ENCODE measurements around the gene SIGMAR1. TPM values are rescaled to one million over a fixed set of nuclear protein-coding genes. Genes with fewer than 3 reads are reported as not detected.
A peak's percentile ranks its signal among the peaks of the same experiment; 100 is the strongest.

SIGMAR1 gene
- total RNA-seq, 4 donors from 2014 or later: 78.5 to 111 (median 109) TPM

- H3K9me3 ChIP-seq: no peaks in the 10 kb centered on the region
- H3K27me3 ChIP-seq: no peaks in the 10 kb centered on the region
- peak within 1 kb of the TSS; percentile 64 for H3K4me3 ChIP-seq
- H3K36me3 ChIP-seq: peaks cover 35% of the 10 kb centered on the region
- peak in 1 of 2 donors; percentile 89 for DNase-seq (ENCODE audit: low spot score in 2 of 2)
- peak within 1 kb of the TSS; percentile 84 for H3K27ac ChIP-seq
- TF ChIP-seq CTCF (IDR thresholded peaks at IDR 0.05) (no peak), EP300 (IDR thresholded peaks at IDR 0.05) (no peak), POLR2AphosphoS5 (IDR thresholded peaks at IDR 0.05) (no peak), POLR2A (IDR thresholded peaks at IDR 0.05) (peak in 1 of 2 donors; percentile 10)
- WGBS: under 1% methylated on average over 21 of the region's 77 CpGs
- peaks cover 25% of the 10 kb centered on the region for H3K4me1 ChIP-seq
Observed at GRCh38 chr9:34611811-34612787, 25.5 kb downstream of the SIGMAR1 start, which contains the start of gene RPP25L. TSS of gene RPP25L (minus strand) at chr9:34612097. CDS start at chr9:34611296, 801 bp downstream.

DNA sequence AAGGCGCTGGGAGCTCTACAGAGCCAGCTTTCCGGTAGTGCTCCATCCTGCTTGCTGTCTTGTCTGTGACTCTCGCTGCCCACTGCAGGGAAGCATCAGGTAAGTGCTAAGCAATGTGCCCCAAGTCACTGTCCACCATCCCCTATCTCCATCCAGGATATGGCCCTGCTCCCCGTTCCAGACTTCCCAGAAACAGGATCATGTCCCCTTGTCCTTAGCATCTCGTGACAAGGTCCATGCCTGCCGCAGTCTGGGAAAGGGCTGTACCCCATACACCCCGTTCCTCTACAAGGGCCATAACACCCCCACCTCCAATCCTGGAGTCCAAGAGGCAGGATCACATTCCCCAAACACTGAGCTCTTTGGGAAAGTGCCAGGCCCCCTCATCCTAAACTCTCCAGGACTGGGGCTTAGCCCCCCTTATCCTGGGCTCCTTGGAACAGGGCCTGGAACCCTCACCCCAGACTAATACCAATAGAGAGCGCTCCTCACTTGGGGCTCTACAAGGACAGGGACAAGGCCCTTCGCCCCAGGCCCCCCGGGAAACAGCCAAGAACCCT lies 26.3 kb downstream of the SIGMAR1 start:
- peak overlapping the region; percentile 64 for H3K4me3 ChIP-seq
- no peak for TF ChIP-seq EP300 (IDR thresholded peaks at IDR 0.05)
- TF ChIP-seq POLR2A (IDR thresholded peaks at IDR 0.05): no peak
- TF ChIP-seq CTCF (IDR thresholded peaks at IDR 0.05): no peak
- TF ChIP-seq POLR2AphosphoS5 (IDR thresholded peaks at IDR 0.05): no peak
- peaks cover 27% of the 10 kb centered on the region for H3K36me3 ChIP-seq
- H3K4me1 ChIP-seq: peaks cover 25% of the 10 kb centered on the region
- H3K27ac ChIP-seq: peak overlapping the region; percentile 84
- no peak for DNase-seq (ENCODE audit: low spot score in 2 of 2)
- H3K9me3 ChIP-seq: no peaks in the 10 kb centered on the region
- 73% methylated on average over 5 of the region's 10 CpGs for WGBS
- H3K27me3 ChIP-seq: no peaks in the 10 kb centered on the region

DNA sequence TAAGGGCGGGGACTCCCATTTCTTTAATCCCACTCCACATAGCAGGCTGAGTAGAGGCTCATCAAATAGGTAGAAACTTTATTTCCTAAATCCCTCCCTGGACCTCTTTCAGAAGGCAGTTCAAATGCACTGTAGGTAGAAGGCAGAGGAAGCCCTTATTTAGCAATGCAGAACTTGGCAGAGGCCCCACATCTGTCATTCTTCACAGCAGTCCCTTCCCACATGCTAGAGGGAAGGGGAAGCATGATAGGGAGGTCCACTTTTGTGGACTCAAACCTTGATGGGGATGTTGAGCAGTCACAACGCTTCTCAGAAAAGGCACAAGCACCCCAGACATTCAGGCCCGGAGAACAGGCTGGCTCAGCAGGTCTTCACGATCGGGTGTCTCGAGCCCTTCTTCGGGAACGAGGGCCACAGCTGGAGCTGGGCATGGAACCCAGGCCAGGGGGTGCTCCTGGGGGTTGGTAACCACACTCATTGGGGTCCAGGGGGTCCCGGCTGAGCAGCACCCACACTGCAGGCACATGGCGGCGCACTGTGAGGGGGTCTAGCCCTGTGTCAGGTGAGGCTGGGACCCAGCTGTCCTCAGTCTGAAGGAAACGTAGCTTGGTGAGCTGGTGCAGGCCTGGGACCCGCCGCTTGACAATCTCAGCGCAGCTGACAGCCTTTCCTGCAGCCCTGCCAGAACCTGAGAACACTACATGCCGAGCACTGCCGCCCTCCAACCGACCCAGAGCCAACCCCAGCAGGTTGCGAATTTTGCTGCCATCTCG lies 27.0 kb downstream of the SIGMAR1 start:
- no peak overlapping the region for H3K27ac ChIP-seq
- H3K36me3 ChIP-seq: peaks cover 20% of the 10 kb centered on the region
- TF ChIP-seq CTCF (IDR thresholded peaks at IDR 0.05) (no peak), EP300 (IDR thresholded peaks at IDR 0.05) (no peak), POLR2A (IDR thresholded peaks at IDR 0.05) (no peak), POLR2AphosphoS5 (IDR thresholded peaks at IDR 0.05) (no peak)
- 93% methylated on average over 15 of the region's 20 CpGs for WGBS
- DNase-seq (ENCODE audit: low spot score in 2 of 2): no peak
- no peaks in the 10 kb centered on the region for H3K27me3 ChIP-seq
- no peak overlapping the region for H3K4me3 ChIP-seq
- no peaks in the 10 kb centered on the region for H3K9me3 ChIP-seq
- peaks cover 25% of the 10 kb centered on the region for H3K4me1 ChIP-seq

GRCh38 chr9:34607331-34607730 lies 30.3 kb downstream of the SIGMAR1 start:
- no peak overlapping the region for H3K27ac ChIP-seq
- H3K36me3 ChIP-seq: no peaks in the 10 kb centered on the region
- TF ChIP-seq CTCF (IDR thresholded peaks at IDR 0.05) (no peak), POLR2A (IDR thresholded peaks at IDR 0.05) (no peak), EP300 (IDR thresholded peaks at IDR 0.05) (no peak), POLR2AphosphoS5 (IDR thresholded peaks at IDR 0.05) (no peak)
- H3K4me3 ChIP-seq: no peak overlapping the region
- no peaks in the 10 kb centered on the region for H3K27me3 ChIP-seq
- H3K9me3 ChIP-seq: no peaks in the 10 kb centered on the region
- no peak for DNase-seq (ENCODE audit: low spot score in 2 of 2)
- peaks cover 19% of the 10 kb centered on the region for H3K4me1 ChIP-seq
- 52% methylated on average over 2 of the region's 2 CpGs for WGBS

Measured in suprapubic skin (tissue), 4 donors.